Amniotic epithelial cell (primary cell): Measurements from ENCODE around the gene SSU72.

Experiments used
- DNase-seq: peaks from one replicate; pipeline ENCODE4 v3.0.0-alpha.2; 2010; ENCODE audit warnings: low read depth

Gene SSU72

DNA sequence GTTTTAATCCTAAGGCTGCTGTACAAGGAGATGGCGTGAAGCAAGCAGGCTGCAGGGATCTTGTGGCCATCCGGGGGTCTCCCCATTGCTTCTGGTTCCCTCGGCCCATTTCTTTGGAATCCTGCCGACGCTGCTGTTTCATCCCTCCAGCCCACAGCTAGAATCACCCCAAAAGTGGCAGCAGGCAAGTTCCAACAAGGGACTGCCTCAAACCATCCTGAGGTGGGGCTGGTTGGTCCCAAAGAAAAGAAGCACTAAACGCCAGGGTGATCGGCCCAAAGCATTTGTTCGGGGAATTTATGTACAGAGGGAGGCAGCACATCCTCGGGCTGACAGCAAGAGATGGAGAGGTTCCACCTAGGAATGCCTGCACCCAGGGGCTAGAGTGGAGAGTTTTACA, 36.1 kb upstream of the SSU72 start:
- no peak for DNase-seq

DNA sequence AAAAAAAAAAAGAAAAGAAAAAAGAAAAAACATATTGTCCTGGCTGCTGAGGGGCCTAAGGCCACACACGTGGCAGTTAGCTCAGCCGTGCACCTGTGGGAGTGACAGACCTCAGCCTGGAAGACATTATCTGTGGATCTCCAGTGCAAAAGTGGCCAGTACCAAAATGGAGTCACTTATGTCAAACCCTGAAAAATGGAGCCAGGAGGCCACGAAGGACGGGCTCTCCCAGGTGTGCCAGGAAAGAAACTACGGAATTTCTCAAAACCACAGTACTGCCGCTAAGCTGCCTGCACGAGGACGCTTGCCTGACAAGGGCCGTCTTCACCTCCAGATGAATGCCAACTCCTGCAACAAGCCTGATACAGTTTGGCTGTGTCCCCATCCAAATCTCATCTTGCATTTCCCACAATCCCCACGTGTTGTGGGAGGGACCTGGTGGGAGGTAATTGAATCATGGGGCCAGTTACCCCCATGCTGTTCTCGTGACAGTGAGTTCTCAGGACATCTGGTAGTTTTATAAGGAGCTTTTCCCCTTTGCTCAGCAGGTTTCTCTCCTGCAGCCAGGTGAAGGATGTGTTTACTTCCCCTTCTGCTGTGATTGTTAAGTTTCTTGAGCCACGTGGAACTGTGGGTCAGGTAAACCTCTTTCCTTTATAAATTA, 35.3 kb upstream of the SSU72 start:
- DNase-seq: no peak

GRCh38 chr1:1606232-1606631, 31.6 kb upstream of the SSU72 start:
- DNase-seq: no peak

- no peak for DNase-seq
Observed at GRCh38 chr1:1605724-1606123, 31.1 kb upstream of the SSU72 start.

- DNase-seq: no peak
Observed at GRCh38 chr1:1605034-1605591, 30.4 kb upstream of the SSU72 start.

- DNase-seq: no peak
Observed at GRCh38 chr1:1604374-1605033, 29.8 kb upstream of the SSU72 start.

DNA sequence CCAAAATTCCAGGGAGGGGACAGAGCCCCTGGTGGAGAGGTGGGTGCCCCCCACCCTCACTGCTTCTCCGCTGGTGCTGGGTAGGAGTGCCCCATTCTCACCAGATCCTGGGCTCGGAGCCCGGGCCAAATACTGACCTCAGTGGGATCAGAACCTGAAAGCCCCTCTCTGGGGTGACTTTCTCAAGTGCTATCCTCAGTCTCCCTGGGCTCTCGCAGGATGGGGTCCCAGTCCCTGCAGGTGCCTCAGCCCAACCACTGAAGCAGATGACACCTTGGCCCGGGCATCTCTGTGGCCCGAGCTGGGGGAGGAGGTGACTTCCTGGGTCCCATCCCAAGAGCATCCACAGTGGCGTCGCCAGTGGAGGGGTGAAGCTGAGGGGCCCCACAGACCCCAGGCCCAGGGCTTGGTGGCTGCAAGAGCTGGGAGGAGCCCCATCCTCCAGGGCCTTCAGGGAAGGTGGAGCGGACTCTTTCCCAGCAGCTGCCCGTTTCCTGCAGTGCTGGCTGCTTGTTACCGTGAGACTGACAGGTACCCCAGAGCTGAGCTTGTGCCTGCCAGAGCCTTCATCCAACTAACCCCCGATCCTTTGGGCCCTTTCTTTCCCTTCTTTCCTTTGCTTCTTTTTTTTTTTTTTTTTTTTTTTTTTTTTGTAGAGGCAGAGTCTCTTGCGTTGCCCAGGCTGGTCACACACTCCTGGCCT, 29.2 kb upstream of the SSU72 start:
- no peak for DNase-seq

GRCh38 chr1:1602968-1603506, 28.4 kb upstream of the SSU72 start:
- DNase-seq: no peak

GRCh38 chr1:1602304-1602967, 27.8 kb upstream of the SSU72 start:
- DNase-seq: no peak

- no peak for DNase-seq
Observed at GRCh38 chr1:1601564-1602303, 27.1 kb upstream of the SSU72 start.

DNA sequence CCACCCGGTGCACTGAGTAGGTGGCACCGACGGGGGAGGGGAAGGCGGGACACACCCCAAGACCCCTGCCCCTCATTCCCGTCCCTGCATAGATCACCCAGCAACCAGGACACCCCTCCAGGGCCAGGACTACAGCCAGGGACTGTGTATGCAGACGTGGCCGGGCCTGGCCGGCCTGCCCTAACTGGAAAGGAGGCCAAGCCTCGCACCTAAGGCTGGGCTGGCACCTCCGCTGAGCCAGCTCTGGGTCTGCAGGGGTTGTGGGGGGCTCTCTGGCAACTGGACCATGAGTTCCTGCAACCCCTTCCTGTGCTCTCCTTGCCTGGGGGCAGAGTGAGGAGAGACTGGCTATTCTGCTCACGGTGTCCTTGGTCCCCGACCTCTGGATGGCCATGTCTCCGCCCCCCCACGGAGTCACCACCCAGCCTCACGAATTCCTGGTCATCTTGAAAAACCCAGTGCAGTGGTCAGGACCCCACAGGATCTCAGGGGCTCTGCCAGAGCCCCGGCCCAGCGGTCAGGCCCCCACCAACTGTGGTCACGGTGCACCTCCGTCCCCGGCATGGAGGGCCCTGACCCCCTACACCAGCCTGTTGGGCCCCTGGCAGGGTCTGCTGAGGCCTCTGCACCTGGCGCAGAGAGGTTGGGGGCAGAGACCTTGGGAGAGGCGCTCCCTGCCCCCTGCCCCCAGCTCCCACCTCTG, 26.3 kb upstream of the SSU72 start:
- no peak for DNase-seq

DNA sequence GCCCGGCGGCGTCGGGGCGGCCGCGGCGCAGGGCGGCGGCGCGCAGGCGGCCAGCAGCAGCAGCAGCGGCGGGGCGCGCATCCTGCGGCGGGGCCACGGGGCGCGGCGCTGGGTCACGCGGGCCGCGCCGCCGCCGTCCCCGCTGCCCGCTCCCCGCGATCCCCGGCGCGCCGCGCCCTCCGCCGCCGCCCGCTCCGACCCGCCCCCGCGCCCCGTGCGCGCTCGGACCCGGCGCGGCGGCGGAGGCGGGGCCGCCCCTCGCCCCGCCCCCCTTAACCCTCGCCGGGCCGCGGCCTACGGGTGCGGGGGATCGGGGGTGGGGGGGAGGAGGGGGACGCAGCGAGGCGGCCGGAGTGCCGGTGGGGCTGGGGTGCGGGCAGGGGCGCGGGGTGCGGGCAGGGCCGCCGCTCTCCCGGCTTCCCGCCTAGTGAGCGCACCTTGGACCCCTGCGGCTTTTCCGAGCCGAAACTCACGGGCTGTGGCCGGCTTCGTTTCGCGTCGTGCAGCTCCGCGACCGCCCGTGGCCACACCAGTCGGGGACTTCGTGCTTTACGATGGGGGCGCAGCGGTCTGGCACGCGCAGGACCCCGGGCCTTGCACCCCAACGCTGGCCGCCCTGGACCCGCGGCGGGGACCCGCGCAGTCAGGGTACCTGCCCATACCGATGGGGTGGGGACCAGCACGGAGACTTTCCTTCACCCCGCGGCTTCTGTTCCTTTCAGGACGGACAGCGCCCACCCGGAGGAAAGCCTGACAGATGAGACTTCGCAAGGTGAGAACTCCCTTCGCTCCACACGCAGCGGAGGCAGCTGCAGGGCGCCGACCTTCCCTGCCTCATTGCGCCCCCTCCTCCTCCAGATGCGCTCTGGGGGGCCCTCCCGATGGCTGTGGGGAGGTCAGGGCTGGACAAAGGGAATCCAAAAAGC, 25.5 kb upstream of the SSU72 start, which contains the start of gene FNDC10:
Gene FNDC10 (minus strand): TSS at position 201 of the 926 bp plus-strand sequence. CDS start 120 bp downstream, at position 81.
- no peak for DNase-seq

GRCh38 chr1:1599030-1599934, 24.6 kb upstream of the SSU72 start:
- peak; percentile 31 for DNase-seq

DNA sequence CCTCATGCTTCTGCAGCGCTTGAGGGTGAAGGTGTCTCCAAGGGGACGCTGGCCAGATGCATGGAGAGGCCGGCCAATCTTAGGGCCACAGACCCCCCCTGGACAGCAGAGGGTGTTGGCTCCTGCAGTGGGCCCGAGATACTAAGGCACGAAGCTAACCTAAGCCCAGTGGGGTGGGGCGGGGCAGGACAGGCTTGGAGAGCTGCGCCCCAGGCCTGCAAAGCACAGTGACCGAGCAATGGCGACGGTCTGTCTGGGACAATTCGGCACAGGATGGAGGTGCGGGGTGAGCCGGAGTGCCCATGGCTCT, 24.0 kb upstream of the SSU72 start:
- DNase-seq: no peak

DNA sequence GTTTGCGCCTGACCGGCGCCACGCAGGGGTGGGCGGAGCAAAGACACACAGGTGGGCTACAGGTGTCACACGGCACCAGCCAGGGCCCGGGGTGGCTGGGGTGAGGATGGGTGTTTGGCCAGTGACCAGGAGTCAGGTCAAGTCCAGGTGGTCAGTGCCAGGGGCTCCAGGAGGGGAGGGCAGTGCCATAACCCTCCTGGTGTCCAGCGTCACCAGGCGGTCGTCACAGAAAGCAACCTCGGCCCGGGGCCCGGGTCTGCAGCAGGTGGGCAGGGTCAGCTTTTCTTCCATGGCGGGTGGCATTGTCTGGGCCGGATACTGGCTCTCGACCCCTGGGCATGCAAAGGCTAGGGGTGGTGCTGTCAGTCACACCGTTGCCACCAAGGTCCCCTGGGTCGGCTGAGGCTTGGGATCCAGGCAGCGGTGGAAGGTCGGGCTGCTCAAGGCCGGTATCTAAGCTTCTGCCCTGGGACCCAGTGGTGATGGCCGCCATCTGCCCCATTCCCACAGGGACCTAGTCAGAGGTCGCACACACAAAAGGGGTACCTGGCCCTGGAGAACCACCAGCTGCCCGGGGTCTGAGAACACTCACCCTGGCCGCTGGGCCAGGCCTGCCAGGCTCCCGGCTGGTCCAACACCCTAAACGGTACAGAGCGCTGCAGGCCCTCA, 23.5 kb upstream of the SSU72 start:
- no peak for DNase-seq

- no peak for DNase-seq
Observed at GRCh38 chr1:1597275-1597930, 22.7 kb upstream of the SSU72 start.

- DNase-seq: no peak
Observed at GRCh38 chr1:1596493-1597274, 22.0 kb upstream of the SSU72 start.
